Activated naive CD8-positive, alpha-beta T cell treated with anti-CD3 and anti-CD28 coated beads, Interleukin-2, amount 10 ng/mL, durations not matched to agents 7 days and 5 days (primary cell): Measurements from ENCODE around the gene PRTFDC1. TPM values are rescaled to one million over a fixed set of nuclear protein-coding genes. Genes with fewer than 3 reads are reported as not detected.

ENCODE experiments used
- ATAC-seq: fragments of 150-1000 bp; cut with Tn5 transposase; one replicate; pipeline ENCODE4 v1.10.0; 2021; ENCODE audit warnings: low read depth, moderate library complexity
- POLR2A ChIA-PET: fragments of 350-600 bp; sonication (Branson Sonifier 250); formaldehyde crosslinking; loops from one replicate; lab custom pipeline; 2021; ENCODE audit warnings: antibody characterized with exemption; lab: Charles Lee
- DNase-seq: peaks from one replicate; pipeline ENCODE4 v3.0.0; 2021
- H3K27ac Mint-ChIP-seq: one replicate; pipeline ENCODE4 v1.8.0; 2022; ENCODE audit warnings: mild to moderate bottlenecking, mixed read lengths
- H3K27me3 Mint-ChIP-seq: one replicate; pipeline ENCODE4 v1.8.0; 2022; ENCODE audit warnings: mild to moderate bottlenecking, moderate library complexity, mixed read lengths
- H3K36me3 Mint-ChIP-seq: one replicate; pipeline ENCODE4 v1.8.0; 2021; ENCODE audit warnings: mild to moderate bottlenecking, mixed read lengths
- H3K4me1 Mint-ChIP-seq: one replicate; pipeline ENCODE4 v1.8.0; 2021; ENCODE audit warnings: mixed read lengths
- H3K4me3 Mint-ChIP-seq: one replicate; pipeline ENCODE4 v1.8.0; 2022; ENCODE audit warnings: mild to moderate bottlenecking, moderate library complexity, mixed read lengths
- H3K9me3 Mint-ChIP-seq: one replicate; pipeline ENCODE4 v1.8.0; 2021; ENCODE audit warnings: mixed read lengths
- total RNA-seq, 2 experiments: library from RNA; stranded (reverse); gene quantifications; one replicate each; pipeline ENCODE4 v1.2.3, GENCODE V29; 2021

The PRTFDC1 gene
- total RNA-seq, 2 experiments from 2014 or later = 1.5 to 2.0 TPM

GRCh38 chr10:24885551-24886289 is 66.7 kb downstream of the PRTFDC1 start:
- Mint-ChIP-seq H3K9me3 (peaks cover 6% of the 10 kb centered on the region), H3K36me3 (peaks cover 30% of the 10 kb centered on the region), H3K4me3 (peak overlapping the region; percentile 41), H3K27ac (peak overlapping the region; percentile 34), H3K4me1 (peaks cover 49% of the 10 kb centered on the region), H3K27me3 (no peaks in the 10 kb centered on the region)
- ATAC-seq (no peak), DNase-seq (no peak)
- POLR2A ChIA-PET = interaction anchor here (1.2 kb wide), 1 partner anchor 161 kb away, joined by 4 read pairs; the partner anchor contains the start of gene ARHGAP21

GRCh38 chr10:24884793-24885192 is 67.6 kb downstream of the PRTFDC1 start:
- no peak for DNase-seq
- Mint-ChIP-seq H3K36me3 (peaks cover 24% of the 10 kb centered on the region), H3K9me3 (peaks cover 6% of the 10 kb centered on the region), H3K4me3 (no peak overlapping the region), H3K27me3 (no peaks in the 10 kb centered on the region), H3K27ac (peak overlapping the region; percentile 49), H3K4me1 (peaks cover 47% of the 10 kb centered on the region)
- no peak for ATAC-seq
- POLR2A ChIA-PET = no interaction called here

GRCh38 chr10:24884316-24884715 is 68.1 kb downstream of the PRTFDC1 start:
- Mint-ChIP-seq H3K4me3 (no peak overlapping the region), H3K4me1 (peaks cover 42% of the 10 kb centered on the region), H3K36me3 (peaks cover 19% of the 10 kb centered on the region), H3K27ac (peak overlapping the region; percentile 49), H3K27me3 (no peaks in the 10 kb centered on the region), H3K9me3 (peaks cover 6% of the 10 kb centered on the region)
- POLR2A ChIA-PET = interaction anchor here (1.9 kb wide), 1 partner anchor 161 kb away, joined by 7 read pairs; the partner anchor contains the start of gene ARHGAP21
- ATAC-seq (no peak), DNase-seq (no peak)

- Mint-ChIP-seq H3K4me1 (peaks cover 33% of the 10 kb centered on the region), H3K27me3 (no peaks in the 10 kb centered on the region), H3K9me3 (peaks cover 6% of the 10 kb centered on the region), H3K4me3 (peak overlapping the region; percentile 31), H3K36me3 (peaks cover 16% of the 10 kb centered on the region), H3K27ac (peak overlapping the region; percentile 80)
- DNase-seq (no peak), ATAC-seq (no peak)
- POLR2A ChIA-PET = interaction anchor here (0.7 to 1.9 kb wide), 3 partner anchors 10 to 160 kb away, joined by 3 to 7 read pairs (median 3); partner anchors contain the start of genes ARHGAP21 and PRTFDC1
Measured at GRCh38 chr10:24883176-24883575, 69.2 kb downstream of the PRTFDC1 start.

GRCh38 chr10:24882047-24882698 is 70.2 kb downstream of the PRTFDC1 start:
- POLR2A ChIA-PET = interaction anchor here (0.6 to 1.0 kb wide), 5 partner anchors 11 to 159 kb away, joined by 3 to 4 read pairs (median 3); partner anchors contain the start of genes PRTFDC1 and THNSL1
- peaks cover 6% of the 10 kb centered on the region for H3K9me3 Mint-ChIP-seq
- H3K4me1 Mint-ChIP-seq = peaks cover 23% of the 10 kb centered on the region
- DNase-seq (no peak), ATAC-seq (peak; percentile 76)
- H3K4me3 Mint-ChIP-seq = peak overlapping the region; percentile 64
- H3K36me3 Mint-ChIP-seq = peaks cover 11% of the 10 kb centered on the region
- H3K27ac Mint-ChIP-seq = peak overlapping the region; percentile 76
- H3K27me3 Mint-ChIP-seq = no peaks in the 10 kb centered on the region

GRCh38 chr10:24879861-24880260 is 72.5 kb downstream of the PRTFDC1 start:
- Mint-ChIP-seq H3K36me3 (peaks cover 10% of the 10 kb centered on the region), H3K9me3 (peaks cover 7% of the 10 kb centered on the region), H3K27ac (no peak overlapping the region), H3K27me3 (no peaks in the 10 kb centered on the region), H3K4me3 (no peak overlapping the region), H3K4me1 (peaks cover 17% of the 10 kb centered on the region)
- ATAC-seq = no peak
- POLR2A ChIA-PET = no interaction called here
- no peak for DNase-seq

- peaks cover 4% of the 10 kb centered on the region for H3K4me1 Mint-ChIP-seq
- no peak for ATAC-seq
- no peak overlapping the region for H3K27ac Mint-ChIP-seq
- no peak overlapping the region for H3K4me3 Mint-ChIP-seq
- H3K9me3 Mint-ChIP-seq = peaks cover 13% of the 10 kb centered on the region
- no peak for DNase-seq
- H3K36me3 Mint-ChIP-seq = peaks cover 11% of the 10 kb centered on the region
- POLR2A ChIA-PET = no interaction called here
- H3K27me3 Mint-ChIP-seq = no peaks in the 10 kb centered on the region
Measured at GRCh38 chr10:24874133-24874532, 78.3 kb downstream of the PRTFDC1 start.

- ATAC-seq = no peak
- Mint-ChIP-seq H3K27me3 (no peaks in the 10 kb centered on the region), H3K4me1 (peaks cover 4% of the 10 kb centered on the region), H3K36me3 (peaks cover 11% of the 10 kb centered on the region), H3K4me3 (no peak overlapping the region), H3K27ac (no peak overlapping the region), H3K9me3 (peaks cover 13% of the 10 kb centered on the region)
- POLR2A ChIA-PET = no interaction called here
- no peak for DNase-seq
Measured at GRCh38 chr10:24873281-24873683, 79.1 kb downstream of the PRTFDC1 start.

- ATAC-seq = no peak
Measured at GRCh38 chr10:24872790-24873182, 79.6 kb downstream of the PRTFDC1 start.

GRCh38 chr10:24872049-24872789 is 80.2 kb downstream of the PRTFDC1 start:
- ATAC-seq (no peak), DNase-seq (no peak)
- H3K27ac Mint-ChIP-seq = no peak overlapping the region
- H3K4me1 Mint-ChIP-seq = peaks cover 7% of the 10 kb centered on the region
- peaks cover 15% of the 10 kb centered on the region for H3K9me3 Mint-ChIP-seq
- POLR2A ChIA-PET = interaction anchor here (0.5 kb wide), 1 partner anchor 163 kb away, joined by 3 read pairs; no protein-coding TSS in a partner anchor
- H3K36me3 Mint-ChIP-seq = peaks cover 11% of the 10 kb centered on the region
- no peak overlapping the region for H3K4me3 Mint-ChIP-seq
- no peaks in the 10 kb centered on the region for H3K27me3 Mint-ChIP-seq

More at GRCh38 chr10:24872790-24873182, 79.6 kb downstream of the PRTFDC1 start:
- H3K9me3 Mint-ChIP-seq = peaks cover 15% of the 10 kb centered on the region
- H3K27me3 Mint-ChIP-seq = no peaks in the 10 kb centered on the region
- peaks cover 4% of the 10 kb centered on the region for H3K4me1 Mint-ChIP-seq
- H3K27ac Mint-ChIP-seq = no peak overlapping the region
- POLR2A ChIA-PET = no interaction called here
- H3K36me3 Mint-ChIP-seq = peaks cover 11% of the 10 kb centered on the region
- H3K4me3 Mint-ChIP-seq = no peak overlapping the region
- no peak for DNase-seq

GRCh38 chr10:24871011-24871935 is 81.1 kb downstream of the PRTFDC1 start:
- Mint-ChIP-seq H3K9me3 (peaks cover 14% of the 10 kb centered on the region), H3K27me3 (no peaks in the 10 kb centered on the region), H3K4me3 (no peak overlapping the region), H3K27ac (no peak overlapping the region), H3K4me1 (peaks cover 12% of the 10 kb centered on the region), H3K36me3 (peaks cover 10% of the 10 kb centered on the region)
- ATAC-seq = no peak
- POLR2A ChIA-PET = interaction anchor here (0.5 kb wide), 1 partner anchor 162 kb away, joined by 3 read pairs; no protein-coding TSS in a partner anchor
- no peak for DNase-seq

- ATAC-seq (no peak), DNase-seq (no peak)
- H3K36me3 Mint-ChIP-seq = peaks cover 4% of the 10 kb centered on the region
- no peak overlapping the region for H3K27ac Mint-ChIP-seq
- peaks cover 7% of the 10 kb centered on the region for H3K9me3 Mint-ChIP-seq
- H3K4me1 Mint-ChIP-seq = peaks cover 23% of the 10 kb centered on the region
- POLR2A ChIA-PET = no interaction called here
- no peaks in the 10 kb centered on the region for H3K27me3 Mint-ChIP-seq
- H3K4me3 Mint-ChIP-seq = no peak overlapping the region
Measured at GRCh38 chr10:24869354-24870015, 82.9 kb downstream of the PRTFDC1 start.
